ENCODE measurements around the gene CELSR1.

- TF ChIP-seq CTCF (conservative IDR thresholded peaks at IDR 0.05; ENCODE audit: low read depth, low read length) (no peak), EZH2phosphoT487 (IDR thresholded peaks at IDR 0.05; ENCODE audit: borderline replicate concordance, low read length) (no peak)
Observed at GRCh38 chr22:46323162-46323561, 214.3 kb downstream of the CELSR1 start.

Measured in PC-3 (cell line).